ENCODE results near the gene PPP1R1B.
"Not testable (repeated sequence)": the region's sequence is repeated elsewhere in the genome, so short reads cannot be mapped to it uniquely, and the experiment has no call there.

PPP1R1B gene

DNA sequence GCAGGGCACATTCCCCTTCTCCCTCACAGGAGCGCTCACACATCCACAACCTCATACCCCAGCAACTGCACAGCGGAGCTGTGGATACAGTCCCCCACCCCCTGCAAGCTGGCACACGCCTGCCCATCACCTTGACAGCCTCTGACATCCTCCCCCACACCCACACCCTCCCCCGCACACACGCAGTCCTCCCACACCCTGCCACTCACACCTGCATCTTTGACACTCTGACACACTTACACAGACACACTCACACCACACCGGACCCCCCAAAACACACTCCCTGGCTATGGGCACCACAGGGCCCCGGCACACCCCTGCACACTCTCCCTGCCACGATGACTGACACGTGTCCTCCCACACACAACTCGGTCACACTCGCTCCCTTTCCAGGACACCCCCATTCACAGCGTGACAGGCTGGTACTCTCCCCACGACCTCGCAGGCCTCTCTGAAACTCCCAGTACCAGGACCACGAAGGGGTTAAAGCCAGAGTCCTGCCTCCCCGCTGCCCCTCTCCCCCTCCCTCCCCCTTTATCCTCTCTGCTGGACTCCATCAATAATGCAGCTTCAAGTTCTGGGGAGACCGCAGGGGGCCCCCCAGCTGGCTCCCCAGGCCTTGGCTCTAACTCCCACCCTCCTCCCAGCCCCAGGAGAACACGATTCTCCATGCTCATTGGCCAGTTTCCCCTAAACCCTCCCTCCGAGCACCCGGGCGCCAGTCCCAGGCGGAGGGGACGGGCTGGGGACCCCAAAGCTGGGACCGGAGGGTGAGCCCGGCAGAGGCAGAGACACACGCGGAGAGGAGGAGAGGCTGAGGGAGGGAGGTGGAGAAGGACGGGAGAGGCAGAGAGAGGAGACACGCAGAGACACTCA lies at the start of gene PPP1R1B:
Gene PPP1R1B, plus strand, starts transcription at position 782 of the 876 bp plus-strand sequence. CDS start 441 bp downstream, outside the sequence.
- DNase-seq (ENCODE audit: low read depth) = no peak

DNA sequence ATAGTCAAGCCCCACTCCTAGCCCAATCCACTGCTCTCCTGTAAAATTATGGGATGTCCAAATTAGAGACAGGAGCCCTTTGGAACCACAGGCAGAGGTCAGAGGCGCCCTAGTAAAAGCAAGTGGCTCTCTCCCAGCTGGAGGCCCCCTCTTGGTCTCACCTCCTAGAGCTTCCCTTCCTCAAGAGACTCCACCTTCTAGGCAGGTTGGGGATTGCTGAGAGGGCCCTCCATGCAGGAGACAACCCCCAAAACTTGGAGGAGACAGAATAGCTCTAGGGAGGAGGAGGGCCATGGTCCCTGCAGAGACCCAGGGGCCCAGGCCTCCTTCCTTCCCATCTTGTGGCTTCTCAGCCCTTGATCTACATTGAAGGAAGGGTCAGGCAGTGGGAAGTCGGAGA lies 48.5 kb upstream of the PPP1R1B start:
- no peak for DNase-seq (ENCODE audit: low read depth)

DNA sequence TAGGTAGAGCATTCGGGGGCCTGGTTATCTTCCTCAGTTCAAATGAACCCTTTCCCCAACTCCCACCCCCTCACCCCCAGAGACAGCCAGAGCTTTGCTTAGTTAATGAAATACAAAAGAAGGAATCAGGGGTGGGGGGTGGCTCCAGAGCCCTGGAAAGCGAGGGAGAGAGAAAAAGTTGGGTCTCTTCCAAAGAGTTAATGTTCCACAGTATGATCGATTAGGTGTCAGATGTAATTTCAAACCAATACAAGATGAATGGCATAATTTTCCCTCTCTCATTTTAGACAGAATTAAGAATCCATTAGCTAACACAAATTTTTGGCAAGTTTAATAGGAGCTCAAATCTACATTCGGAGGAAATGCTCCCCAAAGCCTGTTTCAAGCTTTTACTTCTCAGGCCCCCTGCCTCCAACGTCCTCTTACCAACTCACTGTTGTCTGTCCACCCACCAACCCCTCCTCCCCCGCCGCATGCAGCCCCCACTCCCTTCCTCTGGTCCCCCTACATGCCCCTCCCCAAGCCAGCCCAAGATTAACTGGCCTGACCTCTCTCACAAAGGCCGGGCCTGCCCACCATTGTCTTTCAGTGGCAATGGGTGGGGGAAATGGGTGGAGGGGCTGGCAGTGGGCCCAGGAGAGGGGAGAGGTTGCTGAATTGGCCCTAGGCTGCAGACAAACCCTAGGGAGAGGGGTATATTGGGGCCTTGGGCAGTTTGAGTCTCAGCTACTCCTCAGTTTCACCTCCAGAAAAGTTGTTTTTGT lies 47.3 kb upstream of the PPP1R1B start:
- no peak for DNase-seq (ENCODE audit: low read depth)

DNA sequence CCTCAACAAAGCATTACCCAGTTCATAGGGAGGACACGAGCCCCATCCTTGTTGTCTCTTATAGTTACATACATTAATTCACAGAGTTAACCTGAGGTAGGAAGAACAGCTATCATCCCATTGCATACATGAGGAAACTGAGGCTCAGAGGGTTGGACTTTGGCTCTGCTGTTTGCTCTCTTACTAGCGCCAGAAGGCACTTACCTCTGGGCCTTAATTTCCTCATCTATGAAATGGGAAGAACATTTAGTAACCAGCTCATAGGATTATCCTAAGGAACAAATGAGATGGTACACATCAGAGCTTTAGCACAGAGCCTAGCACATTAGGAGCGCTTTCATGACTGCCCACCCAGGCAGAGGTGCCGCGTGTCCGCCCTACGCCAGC lies 46.7 kb upstream of the PPP1R1B start:
- no peak for DNase-seq (ENCODE audit: low read depth)

DNA sequence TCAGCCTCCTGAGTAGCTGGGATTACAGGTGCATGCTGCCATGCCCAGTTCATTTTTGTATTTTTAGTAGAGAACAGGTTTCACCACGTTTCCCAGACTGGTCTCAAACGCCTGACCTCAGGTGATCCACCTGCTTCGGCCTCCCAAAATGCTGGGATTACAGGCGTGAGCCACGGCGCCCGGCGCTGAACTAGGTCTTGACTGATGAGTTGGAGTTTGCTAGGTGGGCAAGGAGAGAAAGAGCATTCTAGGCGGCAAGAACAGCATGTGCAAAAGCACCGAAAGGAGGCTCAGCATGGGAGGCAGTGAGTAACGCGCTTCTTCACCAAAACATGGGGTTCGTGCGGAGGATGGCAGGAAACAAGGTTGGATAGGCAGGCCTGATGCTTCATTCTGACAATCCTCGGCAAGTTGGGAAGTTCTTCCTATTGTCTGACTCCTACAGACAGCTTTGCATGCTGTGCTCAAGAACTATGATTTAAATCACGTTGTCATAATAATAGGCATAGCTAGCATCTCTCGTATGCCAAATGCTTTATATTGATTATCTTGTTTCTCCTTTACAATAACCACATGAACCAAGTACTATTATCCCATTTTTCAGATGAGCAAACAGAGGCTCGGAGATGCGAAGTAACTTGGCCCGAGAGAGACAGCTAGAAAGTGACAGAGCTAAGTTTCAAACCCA lies 45.5 kb upstream of the PPP1R1B start:
- no peak for DNase-seq (ENCODE audit: low read depth)

DNA sequence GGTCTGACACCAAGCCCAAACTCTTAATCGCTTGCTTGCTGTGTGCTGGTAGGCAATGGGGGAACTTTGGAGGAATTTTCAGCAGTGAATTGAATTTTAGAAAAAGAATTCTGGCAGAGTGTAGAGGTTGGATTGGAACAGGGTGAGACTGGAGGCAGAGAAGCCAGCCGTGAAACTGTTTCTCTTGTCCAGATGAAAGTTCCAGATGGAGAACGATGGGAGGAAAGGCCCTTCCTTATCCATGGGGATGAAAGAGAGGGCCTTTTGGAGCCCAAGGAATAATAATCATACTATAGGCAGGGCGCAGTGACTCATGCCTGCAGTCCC lies 45.0 kb upstream of the PPP1R1B start:
- no peak for DNase-seq (ENCODE audit: low read depth)

DNA sequence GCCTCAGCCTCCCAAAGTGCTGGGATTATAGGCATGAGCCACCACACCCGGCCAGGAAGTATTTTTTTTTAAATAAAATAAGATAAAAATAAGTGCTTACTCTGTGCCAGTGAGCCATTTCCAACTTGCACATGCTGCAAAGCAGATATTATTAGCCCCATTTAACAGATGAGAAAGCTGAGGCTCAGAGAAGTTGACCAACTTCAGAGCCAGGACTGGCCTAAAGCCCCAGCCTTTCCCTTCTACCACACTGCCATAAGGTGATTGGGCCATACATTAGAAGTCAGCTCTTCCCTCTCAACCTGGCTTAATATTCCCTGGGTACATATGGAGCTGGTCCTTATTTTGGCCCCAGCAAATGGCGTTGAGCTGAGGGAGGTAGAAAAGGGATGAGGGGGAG lies 44.1 kb upstream of the PPP1R1B start:
- DNase-seq (ENCODE audit: low read depth) = no peak

DNA sequence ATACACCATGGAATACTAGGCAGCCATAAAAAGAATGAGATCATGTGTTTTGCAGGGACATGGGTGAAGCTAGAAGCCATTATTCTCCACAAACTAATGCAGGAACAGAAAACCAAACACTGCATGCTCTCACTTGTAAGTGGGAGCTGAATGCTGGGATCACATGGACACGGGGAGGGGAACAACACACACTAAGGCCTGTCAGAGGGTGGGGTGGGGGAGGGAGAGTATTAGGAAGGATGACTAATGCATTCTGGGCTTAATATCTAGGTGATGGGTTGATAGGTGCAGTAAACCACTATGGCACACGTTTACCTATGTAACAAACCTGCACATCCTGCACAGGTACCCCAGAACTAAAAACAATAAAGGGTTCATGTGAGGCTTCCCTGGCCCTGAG lies 36.6 kb upstream of the PPP1R1B start:
- not testable (repeated sequence) for DNase-seq (ENCODE audit: low read depth)

DNA sequence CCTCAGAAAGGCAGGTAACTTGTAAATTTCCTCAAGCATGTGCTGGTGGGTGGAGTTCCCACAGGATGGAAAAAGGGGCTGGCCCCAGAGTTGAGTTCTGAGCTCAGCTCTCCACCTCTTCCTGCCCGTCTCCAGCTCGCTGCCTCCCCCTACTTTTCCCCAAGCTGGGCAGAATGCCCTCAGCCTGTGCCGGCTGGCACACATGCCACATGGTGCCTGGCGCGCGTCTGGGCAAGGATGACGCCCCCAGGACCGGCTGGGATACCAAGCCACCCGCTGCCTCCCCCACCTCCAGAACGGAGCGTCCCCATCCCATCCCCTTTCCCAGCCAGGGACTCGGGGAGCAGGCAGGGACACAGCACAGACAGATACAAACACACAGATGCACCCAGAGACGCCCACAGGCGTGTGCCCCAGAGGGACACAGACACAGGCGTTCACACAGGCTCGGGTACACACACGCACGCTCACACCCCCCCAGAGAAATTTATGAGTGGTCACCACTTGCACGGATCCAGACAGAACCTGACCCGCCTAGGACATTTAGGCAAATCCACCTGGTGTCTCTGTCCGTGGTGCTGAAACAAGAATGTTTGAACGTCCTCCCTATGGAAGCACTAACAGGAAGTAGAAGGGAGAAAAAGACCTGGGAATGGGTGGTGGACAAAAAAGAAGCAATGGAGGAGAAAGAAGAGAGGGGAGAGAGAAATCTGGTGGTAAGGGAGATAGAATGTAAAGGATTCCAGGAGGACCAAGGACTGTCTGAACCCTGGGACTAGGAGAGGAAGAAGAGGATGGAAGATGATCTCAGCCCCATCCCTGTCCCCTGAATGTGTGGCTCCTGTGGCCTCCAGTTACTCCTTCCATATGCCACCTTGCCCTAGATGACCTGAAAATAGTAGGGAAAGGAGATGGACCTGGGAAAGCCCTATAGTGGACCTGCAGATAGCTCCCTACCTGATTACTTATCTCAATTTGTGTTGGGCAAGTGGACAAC lies 34.5 kb upstream of the PPP1R1B start:
- DNase-seq (ENCODE audit: low read depth) = no peak

DNA sequence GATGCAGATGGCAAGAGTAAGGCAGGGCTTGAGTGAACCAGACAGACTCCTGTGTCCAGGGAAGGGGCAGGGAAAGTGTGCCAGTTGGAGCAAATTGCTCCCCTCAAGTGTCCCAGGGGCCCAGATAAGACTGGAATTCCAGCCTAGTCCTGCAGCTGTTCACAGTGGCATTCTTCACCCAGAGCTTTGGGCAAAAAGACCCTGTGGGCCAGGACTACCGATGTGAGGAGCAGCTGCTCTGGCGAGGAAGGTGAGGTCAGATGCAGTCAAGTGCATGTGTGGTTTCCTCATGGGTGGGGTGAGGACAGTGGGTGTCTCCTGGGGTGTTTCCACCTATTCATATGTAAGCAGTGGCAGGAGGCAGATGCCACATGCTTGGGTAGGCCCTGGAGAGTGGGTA lies 33.4 kb upstream of the PPP1R1B start:
- DNase-seq (ENCODE audit: low read depth) = no peak

DNA sequence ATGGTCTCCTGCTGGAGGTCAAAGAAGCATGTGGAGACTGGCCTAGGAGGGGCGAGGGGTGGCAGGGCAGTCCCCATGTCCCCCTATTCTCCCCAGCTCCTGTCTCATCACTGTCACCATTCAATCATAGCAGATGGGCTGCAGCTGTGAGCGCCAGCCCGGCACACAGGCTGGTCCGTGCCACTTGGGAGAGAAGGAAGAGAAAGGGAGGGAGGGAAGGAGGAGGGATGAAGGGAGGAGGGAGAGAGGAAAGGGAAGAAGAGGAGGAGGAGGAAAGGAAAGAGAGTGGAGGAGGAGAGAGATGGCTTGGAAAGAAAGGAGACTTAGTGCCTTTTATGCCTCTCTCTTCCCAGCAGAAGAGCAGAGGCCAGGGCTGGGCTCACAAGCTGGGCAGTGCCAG lies 31.5 kb upstream of the PPP1R1B start:
- DNase-seq (ENCODE audit: low read depth) = no peak

DNA sequence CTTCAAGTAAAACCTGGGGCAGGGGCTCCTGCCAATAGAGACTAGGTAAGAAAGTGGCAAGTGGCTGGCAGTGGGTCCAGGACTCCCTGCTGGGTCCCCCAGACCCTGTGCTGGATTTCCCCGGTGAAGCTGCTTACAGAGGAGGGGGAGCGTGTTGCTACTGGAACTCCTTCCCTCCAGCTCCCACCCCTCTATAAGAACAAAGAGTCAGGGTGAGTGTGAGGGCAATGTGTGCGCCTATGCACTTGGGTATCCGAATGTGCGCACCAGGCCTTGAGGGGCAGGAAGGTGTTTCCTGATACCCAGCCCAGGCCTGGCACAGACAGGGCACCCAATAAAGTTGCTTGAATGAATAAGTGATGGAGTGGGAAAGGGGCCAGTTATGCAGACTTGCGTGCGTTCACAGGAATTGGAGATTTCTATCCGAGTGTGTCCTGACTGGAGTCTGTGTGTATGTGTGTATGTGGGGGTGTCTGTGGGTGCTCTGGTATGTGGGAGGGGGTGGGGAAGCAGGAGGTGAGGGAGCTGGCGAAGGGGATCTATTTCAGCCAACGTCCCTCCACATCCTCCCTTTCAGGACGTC lies 30.7 kb upstream of the PPP1R1B start:
- DNase-seq (ENCODE audit: low read depth) = no peak

DNA sequence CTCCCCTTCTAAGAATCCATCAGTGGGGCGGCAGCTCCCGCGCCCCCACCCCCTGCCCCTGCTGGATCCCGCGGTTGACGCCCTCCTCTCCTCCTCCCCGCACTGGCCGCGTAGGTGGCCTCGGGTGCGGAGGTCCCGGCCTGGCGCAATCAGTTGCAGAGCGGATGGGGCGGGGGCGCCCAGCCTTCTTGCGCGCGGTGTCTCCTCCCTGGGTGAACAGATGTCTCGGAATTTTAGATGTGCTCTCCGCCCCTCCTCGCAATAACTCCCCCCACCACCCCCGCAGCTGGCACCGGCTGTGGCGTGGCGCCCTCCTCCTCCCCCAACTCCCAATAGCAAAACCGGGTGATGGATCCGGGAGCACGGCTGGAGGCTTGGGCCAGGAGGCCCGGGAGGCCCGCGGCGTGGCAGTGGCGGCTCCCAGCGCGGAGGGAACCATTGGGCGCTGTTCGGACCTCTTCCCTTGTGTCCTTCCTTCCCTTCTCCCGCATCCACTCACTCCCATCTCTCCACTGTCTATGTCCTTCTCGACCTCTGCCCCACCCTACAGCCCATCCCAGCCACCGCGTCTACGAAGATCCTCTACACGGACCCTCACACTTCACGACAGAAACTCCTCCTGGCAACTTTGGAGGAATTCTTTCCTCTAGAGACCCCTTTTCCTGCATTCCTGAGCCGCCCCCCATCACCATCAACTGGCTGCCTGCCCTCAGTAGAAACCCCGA lies 30.0 kb upstream of the PPP1R1B start:
- DNase-seq (ENCODE audit: low read depth) = no peak

DNA sequence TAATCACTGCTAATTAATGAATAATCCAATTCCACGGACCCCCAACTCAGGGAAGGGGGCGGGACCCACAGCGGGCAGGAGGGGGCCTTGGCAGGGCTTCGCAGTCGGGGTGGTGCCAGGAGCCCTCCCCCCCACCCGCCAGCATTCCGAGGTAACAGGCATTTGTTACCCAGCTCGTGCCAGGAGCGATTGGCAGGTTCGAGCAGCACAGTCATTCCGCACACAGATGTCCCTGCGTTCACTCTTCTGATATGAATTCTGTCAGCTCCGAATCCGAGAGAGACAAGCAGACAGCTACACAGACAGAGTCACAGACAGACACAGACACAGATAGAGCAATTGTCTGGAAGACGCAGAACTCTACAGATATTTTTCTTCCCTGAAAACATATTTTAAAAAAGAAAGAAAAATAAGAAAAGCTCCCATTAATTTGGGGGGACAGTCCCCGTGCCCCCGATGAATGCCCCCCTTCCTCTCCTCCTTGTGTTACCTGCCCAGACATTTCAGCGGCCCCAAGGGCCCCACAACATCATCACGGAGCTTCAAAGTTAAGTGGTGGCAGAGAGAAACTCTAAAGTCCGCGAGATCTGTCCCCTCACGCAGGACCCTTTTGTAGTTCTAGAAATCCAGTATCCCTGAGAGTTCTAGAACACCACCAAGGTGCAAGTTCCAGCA lies 29.2 kb upstream of the PPP1R1B start:
- no peak for DNase-seq (ENCODE audit: low read depth)

DNA sequence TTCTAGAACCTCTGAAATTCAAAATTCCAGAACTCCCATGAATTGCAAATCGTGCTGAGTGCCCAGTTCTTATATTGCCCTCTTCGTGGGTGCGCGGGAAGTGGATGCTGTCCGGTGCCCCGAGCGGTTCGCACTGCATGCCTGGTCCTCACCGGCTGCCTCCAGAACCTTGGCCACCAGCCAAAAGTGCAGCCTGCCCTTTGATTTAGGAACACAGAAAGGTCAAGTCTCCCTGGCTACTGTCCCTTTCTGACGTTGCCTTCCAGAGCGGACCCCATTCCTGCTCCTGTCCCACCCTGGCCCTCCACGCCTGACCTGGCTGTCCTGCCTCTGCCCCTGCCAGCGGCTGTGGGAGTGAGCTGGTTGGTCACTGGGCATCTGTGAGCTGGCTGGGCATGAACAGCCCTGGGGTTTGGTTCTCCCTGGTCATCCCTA lies 28.7 kb upstream of the PPP1R1B start:
- DNase-seq (ENCODE audit: low read depth) = no peak

DNA sequence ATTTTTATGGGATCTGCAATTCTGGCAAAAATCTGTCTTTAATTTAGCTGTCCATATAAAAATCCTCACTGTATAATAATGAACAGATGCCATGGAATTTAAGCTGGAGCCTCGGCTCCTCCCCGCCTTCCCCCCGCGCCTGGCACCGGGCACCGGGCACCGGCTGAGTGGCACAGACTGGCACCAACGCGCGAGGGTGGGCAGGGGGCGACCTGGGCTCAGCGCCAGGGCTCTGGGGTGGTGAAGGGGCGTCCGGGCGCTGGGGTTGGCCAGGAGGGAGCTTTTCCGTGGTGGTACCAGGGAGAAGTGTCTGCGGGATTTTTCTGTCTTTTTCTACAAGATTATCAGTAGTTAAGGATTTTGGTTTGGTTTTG lies 28.1 kb upstream of the PPP1R1B start:
- no peak for DNase-seq (ENCODE audit: low read depth)

DNA sequence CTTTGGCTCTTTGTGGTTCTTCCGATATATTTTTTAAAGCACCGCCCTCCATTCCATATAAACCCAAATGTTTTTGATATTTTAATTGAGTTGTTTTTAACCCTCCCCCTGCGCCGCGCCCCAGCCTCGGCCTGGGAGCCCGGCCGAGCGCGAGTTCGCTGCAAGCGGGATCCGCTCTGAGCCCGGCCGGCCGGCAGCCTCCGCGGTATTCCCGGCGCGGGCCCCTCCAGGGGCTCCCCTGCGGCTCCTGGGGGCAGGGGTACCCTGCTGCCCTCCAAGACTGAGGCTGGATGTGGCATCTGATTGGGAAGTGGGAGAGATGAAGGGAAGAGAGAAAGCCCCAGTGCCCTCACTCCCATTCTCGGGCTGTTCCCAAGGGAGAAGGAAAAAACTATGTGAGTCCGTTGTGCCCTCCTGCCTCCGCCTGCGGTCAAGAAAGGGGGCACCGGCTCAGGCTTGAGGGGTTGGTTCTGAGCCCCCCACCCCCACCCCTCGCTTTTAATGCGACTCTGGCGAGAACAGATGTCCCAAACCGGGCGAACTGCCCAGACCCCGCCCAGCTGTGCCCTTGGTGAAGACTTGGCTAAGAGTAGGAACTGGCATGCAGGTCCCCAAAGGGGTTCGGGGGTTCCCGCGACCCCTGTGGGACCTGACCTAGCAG lies 27.6 kb upstream of the PPP1R1B start:
- DNase-seq (ENCODE audit: low read depth) = no peak

DNA sequence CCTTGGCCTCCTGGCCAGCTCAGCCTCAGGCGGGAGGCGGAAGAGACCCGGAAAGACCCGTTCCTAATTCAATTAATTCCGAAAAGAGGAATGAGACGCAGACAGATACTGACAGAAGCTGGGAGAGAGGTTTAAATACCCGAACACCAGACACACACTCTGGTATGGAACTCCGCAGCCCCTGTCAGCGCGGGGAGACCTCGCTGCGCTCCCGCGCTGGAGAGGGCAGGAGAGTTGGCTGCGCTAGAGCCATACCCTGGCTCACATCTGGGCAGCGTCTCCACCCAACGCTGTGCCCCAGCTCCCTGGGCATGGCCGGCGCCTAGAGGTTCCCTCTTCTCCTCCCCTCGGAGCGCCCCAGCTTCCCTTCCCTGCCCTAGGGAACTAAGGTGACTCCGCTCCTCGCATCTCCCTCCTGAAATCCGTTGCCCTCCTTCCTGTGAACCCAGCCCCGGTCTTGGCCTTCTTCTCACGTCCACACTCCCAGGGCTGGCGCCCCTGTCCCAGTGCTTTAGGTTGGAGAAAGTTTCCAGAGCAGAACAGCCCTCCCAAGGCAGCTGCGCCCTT lies 27.0 kb upstream of the PPP1R1B start:
- DNase-seq (ENCODE audit: low read depth) = no peak

Measured in CMK (cell line).